SK-N-SH treated with all-trans-retinoic acid at 6 μM for 48 hours (cell line): Measurements from ENCODE around the gene PPARA.

Experiments
- ISL1 ChIP-seq: fragments of 250-450 bp; sonication (Bioruptor Pico); IDR thresholded peaks from 2 replicates; pipeline ENCODE4 v2.1.2; 2022; ENCODE audit warnings: mild to moderate bottlenecking, moderate library complexity
- PATZ1 ChIP-seq: fragments of 250-450 bp; sonication (Bioruptor Pico); IDR thresholded peaks from 2 replicates; pipeline ENCODE4 v1.8.0; 2020; ENCODE audit warnings: mild to moderate bottlenecking, moderate library complexity, borderline replicate concordance
- PPARA ChIP-seq: fragments of 250-450 bp; sonication (Bioruptor Pico); IDR thresholded peaks from 2 replicates; pipeline ENCODE4 v1.5.0; 2020; ENCODE audit warnings: mild to moderate bottlenecking, borderline replicate concordance
- TCF4 ChIP-seq: fragments of 250-450 bp; sonication (Bioruptor Pico); IDR thresholded peaks from 2 replicates; pipeline ENCODE4 v1.8.0; 2021; ENCODE audit warnings: mild to moderate bottlenecking, moderate library complexity, borderline replicate concordance
- ZC3H10 ChIP-seq: fragments of 250-450 bp; sonication (Bioruptor Pico); IDR thresholded peaks from 2 replicates; pipeline ENCODE4 v1.5.1; 2021; ENCODE audit warnings: mild to moderate bottlenecking, moderate library complexity
- ZFP3 ChIP-seq: fragments of 250-450 bp; sonication (Bioruptor Pico); IDR thresholded peaks from 2 replicates; pipeline ENCODE4 v1.5.0; 2020; ENCODE audit warnings: mild to moderate bottlenecking, moderate library complexity
- ZFP30 ChIP-seq: fragments of 450-650 bp; formaldehyde crosslinking; IDR thresholded peaks from 2 replicates; pipeline ENCODE4 v1.5.0; 2022; ENCODE audit warnings: mild to moderate bottlenecking, moderate library complexity
- TF ChIP-seq, protein P1 (sequence below): fragments of 250-450 bp; sonication (Bioruptor Pico); IDR thresholded peaks from 2 replicates; pipeline ENCODE4 v1.5.1; 2020; ENCODE audit warnings: low read depth, mild to moderate bottlenecking, moderate library complexity
- TF ChIP-seq, protein P2 (sequence below): fragments of 250-450 bp; sonication (Bioruptor Pico); IDR thresholded peaks from 2 replicates; pipeline ENCODE4 v1.5.1; 2021; ENCODE audit warnings: mild to moderate bottlenecking, moderate library complexity

DNA sequence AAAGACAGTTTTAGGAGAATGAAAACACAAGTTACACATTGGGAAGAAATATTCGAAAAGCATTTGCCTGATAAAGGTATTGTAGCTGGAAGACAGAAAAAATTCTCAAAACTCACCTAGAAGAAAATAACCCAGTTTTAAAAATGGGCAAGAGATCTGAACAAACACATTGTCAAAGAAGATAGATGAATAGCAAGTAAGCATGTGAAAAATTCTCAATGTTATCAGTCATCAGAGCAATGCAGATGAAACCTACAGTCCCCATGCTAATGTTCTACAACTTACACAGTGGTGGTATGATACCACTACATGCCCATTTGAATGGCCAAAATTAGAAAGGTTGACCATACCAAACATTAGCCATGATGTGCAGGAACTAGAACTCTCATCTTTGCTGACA is 29.4 kb downstream of the PPARA start:
- TF ChIP-seq, protein P1, sequence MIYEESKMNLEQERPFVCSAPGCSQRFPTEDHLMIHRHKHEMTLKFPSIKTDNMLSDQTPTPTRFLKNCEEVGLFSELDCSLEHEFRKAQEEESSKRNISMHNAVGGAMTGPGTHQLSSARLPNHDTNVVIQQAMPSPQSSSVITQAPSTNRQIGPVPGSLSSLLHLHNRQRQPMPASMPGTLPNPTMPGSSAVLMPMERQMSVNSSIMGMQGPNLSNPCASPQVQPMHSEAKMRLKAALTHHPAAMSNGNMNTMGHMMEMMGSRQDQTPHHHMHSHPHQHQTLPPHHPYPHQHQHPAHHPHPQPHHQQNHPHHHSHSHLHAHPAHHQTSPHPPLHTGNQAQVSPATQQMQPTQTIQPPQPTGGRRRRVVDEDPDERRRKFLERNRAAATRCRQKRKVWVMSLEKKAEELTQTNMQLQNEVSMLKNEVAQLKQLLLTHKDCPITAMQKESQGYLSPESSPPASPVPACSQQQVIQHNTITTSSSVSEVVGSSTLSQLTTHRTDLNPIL (CRISPR knock-in tag): no peak
- TF ChIP-seq ISL1 (CRISPR knock-in tag) (no peak), TCF4 (no peak), ZFP30 (CRISPR knock-in tag) (no peak), PPARA (CRISPR knock-in tag) (no peak), PATZ1 (CRISPR knock-in tag) (no peak), ZFP3 (CRISPR knock-in tag) (no peak), ZC3H10 (CRISPR knock-in tag) (no peak)
- TF ChIP-seq, protein P2, sequence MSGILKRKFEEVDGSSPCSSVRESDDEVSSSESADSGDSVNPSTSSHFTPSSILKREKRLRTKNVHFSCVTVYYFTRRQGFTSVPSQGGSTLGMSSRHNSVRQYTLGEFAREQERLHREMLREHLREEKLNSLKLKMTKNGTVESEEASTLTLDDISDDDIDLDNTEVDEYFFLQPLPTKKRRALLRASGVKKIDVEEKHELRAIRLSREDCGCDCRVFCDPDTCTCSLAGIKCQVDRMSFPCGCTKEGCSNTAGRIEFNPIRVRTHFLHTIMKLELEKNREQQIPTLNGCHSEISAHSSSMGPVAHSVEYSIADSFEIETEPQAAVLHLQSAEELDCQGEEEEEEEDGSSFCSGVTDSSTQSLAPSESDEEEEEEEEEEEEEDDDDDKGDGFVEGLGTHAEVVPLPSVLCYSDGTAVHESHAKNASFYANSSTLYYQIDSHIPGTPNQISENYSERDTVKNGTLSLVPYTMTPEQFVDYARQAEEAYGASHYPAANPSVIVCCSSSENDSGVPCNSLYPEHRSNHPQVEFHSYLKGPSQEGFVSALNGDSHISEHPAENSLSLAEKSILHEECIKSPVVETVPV (CRISPR knock-in tag): no peak
